SK-N-SH treated with all-trans-retinoic acid at 6 μM for 48 hours (cell line): ENCODE results near the gene HAO1.

Source experiments
- ARNTL ChIP-seq: fragments of 450-650 bp; formaldehyde crosslinking; IDR thresholded peaks from 2 replicates; pipeline ENCODE4 v1.5.0; 2020; ENCODE audit warnings: low read depth, mild to moderate bottlenecking, moderate library complexity, borderline replicate concordance
- CSDC2 ChIP-seq: fragments of 250-450 bp; sonication (Bioruptor Pico); IDR thresholded peaks from 2 replicates; pipeline ENCODE4 v1.5.0; 2020; ENCODE audit warnings: mild to moderate bottlenecking, moderate library complexity
- ESRRG ChIP-seq: fragments of 250-450 bp; sonication (Bioruptor Pico); IDR thresholded peaks from 2 replicates; pipeline ENCODE4 v1.6.1; 2021; ENCODE audit warnings: mild to moderate bottlenecking
- GLIS3 ChIP-seq: fragments of 250-450 bp; sonication (Bioruptor Pico); IDR thresholded peaks from 2 replicates; pipeline ENCODE4 v1.5.0; 2020; ENCODE audit warnings: mild to moderate bottlenecking, moderate library complexity
- ZFP3 ChIP-seq: fragments of 250-450 bp; sonication (Bioruptor Pico); IDR thresholded peaks from 2 replicates; pipeline ENCODE4 v1.5.0; 2020; ENCODE audit warnings: mild to moderate bottlenecking, moderate library complexity
- ZFP30 ChIP-seq: fragments of 450-650 bp; formaldehyde crosslinking; IDR thresholded peaks from 2 replicates; pipeline ENCODE4 v1.5.0; 2022; ENCODE audit warnings: mild to moderate bottlenecking, moderate library complexity
- ZNF565 ChIP-seq: fragments of 450-650 bp; formaldehyde crosslinking; conservative IDR thresholded peaks from 2 replicates; pipeline ENCODE4 v1.5.0; 2020; ENCODE audit warnings: low read depth, mild to moderate bottlenecking, moderate library complexity
- ZNF8 ChIP-seq: fragments of 450-650 bp; formaldehyde crosslinking; IDR thresholded peaks from 2 replicates; pipeline ENCODE4 v1.5.0; 2020; ENCODE audit warnings: mild to moderate bottlenecking, moderate library complexity
- TF ChIP-seq, protein P1 (sequence below): fragments of 250-450 bp; sonication (Bioruptor Pico); IDR thresholded peaks from 2 replicates; pipeline ENCODE4 v1.8.0; 2020; ENCODE audit warnings: mild to moderate bottlenecking, moderate library complexity, borderline replicate concordance
- TF ChIP-seq, protein P2 (sequence below): fragments of 250-450 bp; sonication (Bioruptor Pico); IDR thresholded peaks from 2 replicates; pipeline ENCODE4 v1.5.1; 2020; ENCODE audit warnings: low read depth, mild to moderate bottlenecking, moderate library complexity

DNA sequence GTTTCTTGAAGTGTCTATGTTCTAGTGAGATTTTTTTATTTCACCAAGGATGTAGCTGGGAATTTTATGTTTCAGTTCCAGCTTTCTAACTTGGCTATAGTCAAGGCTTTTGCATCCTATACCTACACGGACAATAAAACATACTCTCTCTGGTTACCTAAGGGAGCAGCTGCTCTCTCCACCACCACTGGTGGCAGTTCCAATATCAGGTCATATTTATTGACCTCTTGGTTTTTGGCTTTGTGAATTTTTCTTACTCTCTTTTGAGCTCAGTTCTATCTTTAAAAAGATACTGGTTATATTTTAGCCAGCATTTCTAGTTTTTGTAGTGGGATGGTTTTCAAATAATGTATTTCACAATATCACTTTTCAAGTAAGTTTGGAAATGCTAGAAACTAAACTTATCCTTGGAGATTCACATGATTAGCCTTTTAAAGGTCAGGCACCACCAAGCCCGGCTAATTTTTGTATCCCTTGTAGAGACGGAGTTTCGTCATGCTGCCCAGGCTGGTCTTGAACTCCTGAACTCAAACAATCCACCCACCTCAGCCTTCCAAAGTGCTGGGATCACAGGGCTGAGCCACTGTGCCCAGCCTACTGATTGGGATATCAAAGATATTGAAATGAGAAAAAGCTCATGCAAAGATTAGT lies 34.7 kb upstream of the HAO1 start:
- TF ChIP-seq, protein P1, sequence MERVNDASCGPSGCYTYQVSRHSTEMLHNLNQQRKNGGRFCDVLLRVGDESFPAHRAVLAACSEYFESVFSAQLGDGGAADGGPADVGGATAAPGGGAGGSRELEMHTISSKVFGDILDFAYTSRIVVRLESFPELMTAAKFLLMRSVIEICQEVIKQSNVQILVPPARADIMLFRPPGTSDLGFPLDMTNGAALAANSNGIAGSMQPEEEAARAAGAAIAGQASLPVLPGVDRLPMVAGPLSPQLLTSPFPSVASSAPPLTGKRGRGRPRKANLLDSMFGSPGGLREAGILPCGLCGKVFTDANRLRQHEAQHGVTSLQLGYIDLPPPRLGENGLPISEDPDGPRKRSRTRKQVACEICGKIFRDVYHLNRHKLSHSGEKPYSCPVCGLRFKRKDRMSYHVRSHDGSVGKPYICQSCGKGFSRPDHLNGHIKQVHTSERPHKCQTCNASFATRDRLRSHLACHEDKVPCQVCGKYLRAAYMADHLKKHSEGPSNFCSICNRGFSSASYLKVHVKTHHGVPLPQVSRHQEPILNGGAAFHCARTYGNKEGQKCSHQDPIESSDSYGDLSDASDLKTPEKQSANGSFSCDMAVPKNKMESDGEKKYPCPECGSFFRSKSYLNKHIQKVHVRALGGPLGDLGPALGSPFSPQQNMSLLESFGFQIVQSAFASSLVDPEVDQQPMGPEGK (CRISPR knock-in tag): no peak
- TF ChIP-seq ZNF8 (CRISPR knock-in tag): no peak
- no peak for TF ChIP-seq ESRRG
- no peak for TF ChIP-seq ZFP30 (CRISPR knock-in tag)
- TF ChIP-seq CSDC2 (CRISPR knock-in tag): no peak
- TF ChIP-seq ARNTL: no peak
- no peak for TF ChIP-seq ZFP3 (CRISPR knock-in tag)
- no peak for TF ChIP-seq GLIS3 (CRISPR knock-in tag)
- TF ChIP-seq, protein P2, sequence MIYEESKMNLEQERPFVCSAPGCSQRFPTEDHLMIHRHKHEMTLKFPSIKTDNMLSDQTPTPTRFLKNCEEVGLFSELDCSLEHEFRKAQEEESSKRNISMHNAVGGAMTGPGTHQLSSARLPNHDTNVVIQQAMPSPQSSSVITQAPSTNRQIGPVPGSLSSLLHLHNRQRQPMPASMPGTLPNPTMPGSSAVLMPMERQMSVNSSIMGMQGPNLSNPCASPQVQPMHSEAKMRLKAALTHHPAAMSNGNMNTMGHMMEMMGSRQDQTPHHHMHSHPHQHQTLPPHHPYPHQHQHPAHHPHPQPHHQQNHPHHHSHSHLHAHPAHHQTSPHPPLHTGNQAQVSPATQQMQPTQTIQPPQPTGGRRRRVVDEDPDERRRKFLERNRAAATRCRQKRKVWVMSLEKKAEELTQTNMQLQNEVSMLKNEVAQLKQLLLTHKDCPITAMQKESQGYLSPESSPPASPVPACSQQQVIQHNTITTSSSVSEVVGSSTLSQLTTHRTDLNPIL (CRISPR knock-in tag): no peak
- TF ChIP-seq ZNF565 (CRISPR knock-in tag): no peak
